ENCODE results near the gene PPM1E.
"Not testable (repeated sequence)": the region's sequence is repeated elsewhere in the genome, so short reads cannot be mapped to it uniquely, and the experiment has no call there.

DNA sequence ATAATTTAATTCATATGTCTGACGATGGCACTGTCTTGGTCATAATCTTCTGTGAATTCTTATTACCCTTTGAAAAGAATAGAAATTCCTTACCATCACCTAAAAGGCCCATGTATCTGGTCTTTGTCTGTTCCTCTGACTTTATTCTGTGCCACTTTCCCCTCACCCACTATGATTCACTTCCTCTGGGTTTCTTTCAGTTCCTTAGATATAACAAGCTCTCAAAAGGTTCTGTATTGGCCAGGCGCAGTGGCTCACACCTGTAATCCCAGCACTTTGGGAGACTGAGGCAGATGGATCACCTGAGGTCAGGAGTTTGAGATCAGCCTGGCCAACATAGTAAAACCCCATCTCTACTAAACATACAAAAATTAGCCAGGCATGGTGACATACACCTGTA, 198.7 kb downstream of the PPM1E start:
- TF ChIP-seq, protein P1, sequence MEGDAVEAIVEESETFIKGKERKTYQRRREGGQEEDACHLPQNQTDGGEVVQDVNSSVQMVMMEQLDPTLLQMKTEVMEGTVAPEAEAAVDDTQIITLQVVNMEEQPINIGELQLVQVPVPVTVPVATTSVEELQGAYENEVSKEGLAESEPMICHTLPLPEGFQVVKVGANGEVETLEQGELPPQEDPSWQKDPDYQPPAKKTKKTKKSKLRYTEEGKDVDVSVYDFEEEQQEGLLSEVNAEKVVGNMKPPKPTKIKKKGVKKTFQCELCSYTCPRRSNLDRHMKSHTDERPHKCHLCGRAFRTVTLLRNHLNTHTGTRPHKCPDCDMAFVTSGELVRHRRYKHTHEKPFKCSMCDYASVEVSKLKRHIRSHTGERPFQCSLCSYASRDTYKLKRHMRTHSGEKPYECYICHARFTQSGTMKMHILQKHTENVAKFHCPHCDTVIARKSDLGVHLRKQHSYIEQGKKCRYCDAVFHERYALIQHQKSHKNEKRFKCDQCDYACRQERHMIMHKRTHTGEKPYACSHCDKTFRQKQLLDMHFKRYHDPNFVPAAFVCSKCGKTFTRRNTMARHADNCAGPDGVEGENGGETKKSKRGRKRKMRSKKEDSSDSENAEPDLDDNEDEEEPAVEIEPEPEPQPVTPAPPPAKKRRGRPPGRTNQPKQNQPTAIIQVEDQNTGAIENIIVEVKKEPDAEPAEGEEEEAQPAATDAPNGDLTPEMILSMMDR (IDR thresholded peaks at IDR 0.05), result not testable (repeated sequence)
- TF ChIP-seq POLR2A (IDR thresholded peaks at IDR 0.05), result not testable (repeated sequence)
